DMS 273 treated with DMSO at 0.1 percent for 48 hours (cell line): ENCODE measurements around the gene ABCC1.
"Not testable (repeated sequence)": the region's sequence is repeated elsewhere in the genome, so short reads cannot be mapped to it uniquely, and the experiment has no call there.

ENCODE experiments used
- DNase-seq: peaks from one replicate; lab custom pipeline; 2025; lab: John Stamatoyannopoulos, UW

ABCC1 gene

GRCh38 chr16:16083421-16084156 is 134.2 kb downstream of the ABCC1 start:
- no peak for DNase-seq

GRCh38 chr16:16084874-16085273 is 135.5 kb downstream of the ABCC1 start:
- no peak for DNase-seq

GRCh38 chr16:16086653-16087446 is 137.4 kb downstream of the ABCC1 start:
- no peak for DNase-seq

GRCh38 chr16:16090238-16090637 is 140.8 kb downstream of the ABCC1 start:
- DNase-seq = no peak

GRCh38 chr16:16092925-16093627 is 143.7 kb downstream of the ABCC1 start:
- DNase-seq = no peak

GRCh38 chr16:16093628-16094332 is 144.4 kb downstream of the ABCC1 start:
- no peak for DNase-seq

- DNase-seq = no peak
These were observed 146.2 kb downstream of the ABCC1 start for GRCh38 chr16:16095646-16096045.

- DNase-seq = no peak
These were observed 146.9 kb downstream of the ABCC1 start for GRCh38 chr16:16096121-16096857.

- no peak for DNase-seq
These were observed 147.4 kb downstream of the ABCC1 start for GRCh38 chr16:16096858-16097213.

- DNase-seq = no peak
These were observed 149.9 kb downstream of the ABCC1 start for GRCh38 chr16:16099320-16099719.

GRCh38 chr16:16100631-16101030 is 151.2 kb downstream of the ABCC1 start:
- no peak for DNase-seq

- no peak for DNase-seq
These were observed 152.2 kb downstream of the ABCC1 start for GRCh38 chr16:16101585-16101984.

- no peak for DNase-seq
These were observed 153.3 kb downstream of the ABCC1 start for GRCh38 chr16:16102738-16103137.

- not testable (repeated sequence) for DNase-seq
These were observed 154.9 kb downstream of the ABCC1 start for GRCh38 chr16:16104132-16104803.

- not testable (repeated sequence) for DNase-seq
These were observed 155.4 kb downstream of the ABCC1 start for GRCh38 chr16:16104804-16105141.

GRCh38 chr16:16105646-16106045 is 156.2 kb downstream of the ABCC1 start:
- no peak for DNase-seq

- no peak for DNase-seq
These were observed 157.1 kb downstream of the ABCC1 start for GRCh38 chr16:16106466-16106865.

- DNase-seq = no peak
These were observed 158.4 kb downstream of the ABCC1 start for GRCh38 chr16:16107839-16108238.

- DNase-seq = no peak
These were observed 159.3 kb downstream of the ABCC1 start for GRCh38 chr16:16108759-16109158.

- DNase-seq = no peak
These were observed 160.2 kb downstream of the ABCC1 start for GRCh38 chr16:16109453-16110110.

GRCh38 chr16:16110111-16110490 is 160.7 kb downstream of the ABCC1 start:
- DNase-seq = no peak
